Adrenal gland (tissue), 12 donors: ENCODE measurements around the gene SH2D5. TPM values are rescaled to one million over a fixed set of nuclear protein-coding genes. Genes with fewer than 3 reads are reported as not detected.

Source experiments
- DNase-seq, 7 donors: peaks; one replicate each; pipeline ENCODE4 v3.0.0-alpha.2; 2019 to 2020
- H3K27ac ChIP-seq, 5 donors: fragments of 200-600 bp; sonication (generic) in 4 of 5; 1 replicate in 3 of 5; 2 replicates in 2 of 5; pipeline versions ENCODE4 v1.5.1 to v1.8.0; 2016 to 2020; ENCODE audit warnings: mild to moderate bottlenecking in 1 of 5
- H3K27me3 ChIP-seq: fragments of 200-600 bp; 2 replicates; pipeline ENCODE4 v1.8.0; 2021
- H3K36me3 ChIP-seq, 2 donors: fragments of 200-600 bp; replicated peaks in 1 of 2; 1 replicate in 1 of 2; 2 replicates in 1 of 2; pipeline versions ENCODE4 v1.5.1 to v1.8.0; 2018 to 2022
- H3K4me1 ChIP-seq, 2 donors: fragments of 200-600 bp; replicated peaks in 1 of 2; 1 replicate in 1 of 2; 2 replicates in 1 of 2; pipeline versions ENCODE4 v1.5.1 to v1.8.0; 2018 to 2021
- H3K4me3 ChIP-seq, 4 donors: fragments of 200-600 bp; sonication (generic) in 3 of 4; one replicate each; pipeline ENCODE4 v1.5.1; 2016 to 2018
- H3K9me3 ChIP-seq, 3 donors: fragments of 200-600 bp; sonication (generic) in 1 of 3; replicated peaks in 1 of 3; 1 replicate in 2 of 3; 2 replicates in 1 of 3; pipeline versions ENCODE4 v1.5.1 to v1.8.0; 2016 to 2021
- POLR2A ChIP-seq, 2 donors: fragments of 450-650 bp; IDR thresholded peaks; one replicate each; pipeline ENCODE4 v1.6.1; 2017; ENCODE audit warnings: antibody characterized with exemption in 2 of 2, mild to moderate bottlenecking in 2 of 2, moderate library complexity in 1 of 2
- WGBS, 4 donors: extraction: QIAGEN DNeasy Blood & Tissue Kit in 2 of 4; methylation state at CpG; one replicate each; pipeline versions ENCODE4 v1.1.5 to v1.1.7; 2013 to 2017; 5-methylcytosine and 5-hydroxymethylcytosine counted together
- intact Hi-C, 2 donors: fragments of 100-400 bp; cut with DNase I; formaldehyde crosslinking; loops; one replicate each; pipeline versions ENCODE4 v1.14.1 to v1.15.0; 2022 to 2023
- polyA plus RNA-seq, 3 donors: library from polyadenylated mRNA; stranded (reverse); fragments of 200-250 nt in 2 of 3; fragments of 350-450 nt in 1 of 3; fragmentation: Illumina TruSeq in 1 of 3; extraction: RNeasy Lipid Tissue Mini Kit (QIAGEN cat#74804) in 1 of 3; gene quantifications; one replicate each; pipeline ENCODE4 v1.2.3, GENCODE V29; 2013 to 2014
- total RNA-seq, 9 donors: library from RNA; depleted of rRNA in 4 of 9; stranded (reverse); fragments of >200 nt in 4 of 9; fragments of 120-200 nt in 1 of 9; fragmentation: NEBNext Ultra II Directional in 1 of 9; extraction: Animal tissue kit (Norgen Biotek cat#: 25700) in 1 of 9; gene quantifications; one replicate each; pipeline versions ENCODE4 v1.1.0 to v1.2.4, GENCODE V29; 2013 to 2023
- TF ChIP-seq, protein P1 (sequence below), 6 experiments: fragments of 450-650 bp in 4 of 6; fragments of 200-600 bp in 2 of 6; sonication (generic) in 1 of 6; IDR thresholded peaks; 1 replicate in 5 of 6; 2 replicates in 1 of 6; pipeline versions ENCODE4 v1.5.1 to v1.8.0; 2016 to 2021; ENCODE audit warnings: antibody characterized with exemption in 6 of 6, mild to moderate bottlenecking in 2 of 6, moderate library complexity in 1 of 6
- donor health status: healthy with polysubstance abuse.
- donor health status: Bipolar disorder and iron deficiency.
- donor health status: DM: yes; HTN: yes; CAD: no.
- donor health status: DM: no; HTN: no; CAD: no.
- donor health status: DM: no; HTN: no; CAD: no.
- donor health status: DM: yes; HTN: yes; CAD: no.

The SH2D5 gene
- total and polyA plus RNA-seq, 12 donors: 0.06 to 1.9 (median 0.43) TPM; not detected in 3

DNA sequence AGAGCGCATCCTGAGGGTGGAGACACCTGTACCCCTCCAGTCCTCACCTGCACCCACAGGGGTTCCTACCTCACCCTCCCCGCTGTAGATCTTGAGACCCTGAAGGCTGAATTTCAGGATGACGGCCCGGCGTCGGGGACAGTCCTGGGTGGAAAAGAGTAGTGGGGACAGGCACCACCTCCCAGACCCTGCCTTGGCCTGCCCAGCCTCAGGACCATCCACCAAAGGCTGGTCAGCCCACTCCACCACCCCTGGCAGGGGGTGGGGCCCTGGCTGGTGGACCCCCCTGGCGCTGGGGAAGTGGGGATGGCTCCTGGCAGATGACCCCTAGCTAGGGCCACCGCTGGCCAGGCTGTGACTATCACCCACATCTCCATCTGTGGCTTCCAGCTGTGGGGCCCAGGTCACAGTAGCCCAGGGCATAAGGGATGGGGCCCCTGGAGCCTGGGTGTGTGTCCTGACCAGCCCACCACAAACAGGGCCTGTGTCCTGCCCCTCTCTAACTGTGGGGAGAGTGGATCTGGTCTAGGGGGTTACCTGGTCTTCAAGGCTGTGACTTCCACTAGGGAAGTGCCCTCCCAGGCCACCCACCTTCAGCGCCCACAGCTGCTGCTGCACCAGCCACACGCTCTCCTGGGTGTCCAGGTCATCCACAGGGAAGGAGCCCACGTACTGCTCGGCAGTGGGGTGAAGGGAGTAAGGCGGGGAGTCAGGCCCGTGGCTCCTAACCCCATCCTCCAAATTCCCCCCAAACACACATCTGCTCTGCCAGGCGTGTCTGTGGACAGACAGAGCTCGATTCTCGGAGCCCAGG, 5.4 kb downstream of the SH2D5 start:
- H3K4me1 ChIP-seq: peaks cover 7 to 9% of the 10 kb centered on the region in 2 donors
- H3K27me3 ChIP-seq: no peaks in the 10 kb centered on the region
- intact Hi-C loops: no loop called here
- no peaks in the 10 kb centered on the region for H3K9me3 ChIP-seq
- H3K36me3 ChIP-seq: no peaks in the 10 kb centered on the region
- WGBS, 4 donors: 80 to 94% (median 94%) methylated on average over 1 to 17 of the region's 17 CpGs
- H3K27ac ChIP-seq: no peak overlapping the region
- H3K4me3 ChIP-seq: no peak overlapping the region
- DNase-seq: peak in 4 of 7 donors; percentile 12 to 42 (median 13)
- no peak for TF ChIP-seq POLR2A (IDR thresholded peaks at IDR 0.05)
- TF ChIP-seq, protein P1, sequence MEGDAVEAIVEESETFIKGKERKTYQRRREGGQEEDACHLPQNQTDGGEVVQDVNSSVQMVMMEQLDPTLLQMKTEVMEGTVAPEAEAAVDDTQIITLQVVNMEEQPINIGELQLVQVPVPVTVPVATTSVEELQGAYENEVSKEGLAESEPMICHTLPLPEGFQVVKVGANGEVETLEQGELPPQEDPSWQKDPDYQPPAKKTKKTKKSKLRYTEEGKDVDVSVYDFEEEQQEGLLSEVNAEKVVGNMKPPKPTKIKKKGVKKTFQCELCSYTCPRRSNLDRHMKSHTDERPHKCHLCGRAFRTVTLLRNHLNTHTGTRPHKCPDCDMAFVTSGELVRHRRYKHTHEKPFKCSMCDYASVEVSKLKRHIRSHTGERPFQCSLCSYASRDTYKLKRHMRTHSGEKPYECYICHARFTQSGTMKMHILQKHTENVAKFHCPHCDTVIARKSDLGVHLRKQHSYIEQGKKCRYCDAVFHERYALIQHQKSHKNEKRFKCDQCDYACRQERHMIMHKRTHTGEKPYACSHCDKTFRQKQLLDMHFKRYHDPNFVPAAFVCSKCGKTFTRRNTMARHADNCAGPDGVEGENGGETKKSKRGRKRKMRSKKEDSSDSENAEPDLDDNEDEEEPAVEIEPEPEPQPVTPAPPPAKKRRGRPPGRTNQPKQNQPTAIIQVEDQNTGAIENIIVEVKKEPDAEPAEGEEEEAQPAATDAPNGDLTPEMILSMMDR (IDR thresholded peaks at IDR 0.05): no peak

DNA sequence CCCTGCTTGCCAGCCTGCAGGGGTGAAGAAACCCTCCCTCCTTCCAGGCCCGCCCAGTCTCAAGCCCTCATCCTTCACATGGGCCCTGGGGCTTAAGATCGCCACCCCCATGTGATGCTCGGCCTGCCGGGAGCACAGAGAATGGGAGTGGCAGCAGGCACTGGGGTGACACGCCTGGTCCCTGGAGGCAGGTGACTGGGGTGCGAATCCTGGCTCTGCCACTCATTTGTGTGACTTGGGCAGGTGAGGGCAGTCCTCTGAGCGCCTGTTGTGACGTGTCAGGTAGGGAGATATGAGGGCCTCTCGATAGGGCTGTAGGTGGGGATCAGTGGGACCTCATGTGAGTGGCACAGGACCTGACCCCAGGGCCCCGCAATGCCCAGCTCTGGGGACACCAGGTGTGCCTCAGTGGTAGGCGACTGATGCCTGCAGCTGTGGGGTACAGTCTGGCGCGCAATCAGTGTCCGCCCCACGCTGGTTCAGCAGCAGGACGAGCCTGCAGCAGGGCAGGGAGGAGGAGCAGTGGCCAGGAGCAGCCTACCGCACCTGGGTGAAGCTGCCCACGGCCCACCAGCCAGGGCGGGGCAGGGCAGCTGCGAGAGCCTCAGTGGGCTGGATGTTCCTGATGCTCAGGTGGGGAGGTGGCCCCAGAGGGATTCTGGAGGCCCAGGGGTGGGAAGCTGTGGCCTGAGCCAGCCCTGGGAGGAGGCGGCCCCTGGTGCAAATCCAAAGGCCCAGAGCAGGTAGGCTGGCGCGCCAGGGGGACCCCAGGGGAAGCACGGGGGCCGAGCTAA, 6.2 kb downstream of the SH2D5 start:
- no peaks in the 10 kb centered on the region for H3K36me3 ChIP-seq
- H3K4me1 ChIP-seq: peaks cover under 1% of the 10 kb centered on the region in 2 donors
- H3K9me3 ChIP-seq: no peaks in the 10 kb centered on the region
- no peak overlapping the region for H3K4me3 ChIP-seq
- H3K27me3 ChIP-seq: no peaks in the 10 kb centered on the region
- H3K27ac ChIP-seq: no peak overlapping the region
- 93 to 100% (median 96%) methylated on average over 2 to 25 of the region's 25 CpGs for WGBS, 4 donors
- intact Hi-C loops: no loop called here
- DNase-seq: peak in 4 of 7 donors; percentile 12 to 38 (median 14)
- TF ChIP-seq, protein P1 (IDR thresholded peaks at IDR 0.05): no peak
- TF ChIP-seq POLR2A (IDR thresholded peaks at IDR 0.05): no peak

DNA sequence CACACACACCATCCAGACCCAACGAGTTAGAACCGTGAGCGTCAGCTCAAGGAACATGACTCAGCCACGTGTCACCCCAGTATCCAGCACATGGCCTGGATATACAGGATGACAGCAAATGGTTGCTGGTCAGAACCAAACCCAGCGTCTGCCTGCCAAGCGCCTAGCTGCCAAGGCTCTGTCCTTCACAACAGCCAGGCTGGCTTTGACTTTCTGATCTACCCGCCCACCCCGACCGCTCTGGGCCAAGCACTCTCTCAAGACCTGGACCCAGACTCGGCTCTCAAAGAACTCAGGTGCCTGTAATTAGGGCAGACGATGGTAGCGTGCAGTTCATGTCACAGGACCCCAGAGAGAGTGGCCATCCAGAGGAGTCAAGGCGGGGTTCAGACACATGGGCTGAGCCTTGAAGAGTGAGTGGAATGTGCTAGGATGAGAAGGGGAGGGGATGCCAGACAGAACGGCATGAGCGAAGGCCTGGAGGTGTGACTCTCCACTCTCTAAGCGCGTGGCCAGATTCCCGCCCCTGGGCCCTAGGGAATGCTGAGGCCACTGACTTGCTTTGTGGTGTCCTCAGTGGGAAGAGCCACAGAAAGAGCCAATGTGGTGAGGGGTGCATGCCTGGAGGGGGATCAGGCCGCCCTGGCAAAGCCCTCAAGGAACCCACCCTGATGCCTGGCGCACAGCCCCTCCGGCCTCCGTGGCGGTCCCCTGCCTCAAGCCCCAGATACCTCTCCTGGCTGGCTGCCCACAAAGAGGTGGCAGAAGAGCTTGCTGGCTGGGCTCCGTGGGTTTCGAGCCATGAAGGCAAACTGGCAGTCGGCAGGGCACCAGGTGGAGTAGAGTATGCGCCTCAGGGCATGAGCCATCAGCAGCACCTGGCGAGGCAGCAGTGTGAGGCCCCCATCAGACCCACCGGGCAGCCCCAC, 7.0 kb downstream of the SH2D5 start:
- WGBS, 4 donors: 51 to 75% (median 68%) methylated on average over 18 to 29 of the region's 29 CpGs
- no peaks in the 10 kb centered on the region for H3K27me3 ChIP-seq
- H3K36me3 ChIP-seq: no peaks in the 10 kb centered on the region
- no peaks in the 10 kb centered on the region for H3K9me3 ChIP-seq
- TF ChIP-seq, protein P1 (IDR thresholded peaks at IDR 0.05): no peak
- no peak for TF ChIP-seq POLR2A (IDR thresholded peaks at IDR 0.05)
- H3K4me1 ChIP-seq: no peaks in the 10 kb centered on the region
- peak; percentile 20 to 77 (median 62) for DNase-seq
- intact Hi-C loops: no loop called here
- no peak overlapping the region for H3K4me3 ChIP-seq
- H3K27ac ChIP-seq: no peak overlapping the region
